Activated CD4-positive, alpha-beta memory T cell treated with anti-CD3 and anti-CD28 coated beads for 36 hours (primary cell): ENCODE measurements around the gene TRMT10B. TPM values are rescaled to one million over a fixed set of nuclear protein-coding genes. Genes with fewer than 3 reads are reported as not detected.
A peak's percentile ranks its signal among the peaks of the same experiment; 100 is the strongest.
"Not testable (repeated sequence)": the region's sequence is repeated elsewhere in the genome, so short reads cannot be mapped to it uniquely, and the experiment has no call there.

Source experiments
- CTCF ChIA-PET: fragments of 350-600 bp; sonication (Branson Sonifier 250); formaldehyde crosslinking; loops from one replicate; lab custom pipeline; 2021; ENCODE audit warnings: antibody characterized with exemption, inconsistent platforms; lab: Charles Lee
- POLR2A ChIA-PET: fragments of 350-600 bp; sonication (Branson Sonifier 250); formaldehyde crosslinking; loops from one replicate; lab custom pipeline; 2021; ENCODE audit warnings: antibody characterized with exemption; lab: Charles Lee
- DNase-seq: peaks from one replicate; pipeline ENCODE4 v3.0.0-alpha.2; 2020
- H3K27ac Mint-ChIP-seq: one replicate; pipeline ENCODE4 v1.8.0; 2021; ENCODE audit warnings: mixed read lengths
- H3K27me3 Mint-ChIP-seq: one replicate; pipeline ENCODE4 v1.8.0; 2021; ENCODE audit warnings: mixed read lengths
- H3K36me3 Mint-ChIP-seq: one replicate; pipeline ENCODE4 v1.8.0; 2021; ENCODE audit warnings: mixed read lengths
- H3K4me1 Mint-ChIP-seq: one replicate; pipeline ENCODE4 v1.8.0; 2021; ENCODE audit warnings: low read depth, mixed read lengths
- H3K4me3 Mint-ChIP-seq: one replicate; pipeline ENCODE4 v1.8.0; 2021; ENCODE audit warnings: mild to moderate bottlenecking, mixed read lengths
- H3K9me3 Mint-ChIP-seq: one replicate; pipeline ENCODE4 v1.8.0; 2021; ENCODE audit warnings: mixed read lengths
- intact Hi-C: fragments of 100-400 bp; cut with micrococcal nuclease; formaldehyde crosslinking; loops from one replicate; pipeline ENCODE4 v1.15.1; 2023
- total RNA-seq, 2 experiments: library from RNA; stranded (reverse); gene quantifications; one replicate each; pipeline ENCODE4 v1.2.3, GENCODE V29; 2021

The TRMT10B gene
- total RNA-seq, 2 experiments from 2014 or later, result 8.7 to 11.5 TPM

GRCh38 chr9:37801959-37802711 lies 48.5 kb downstream of the TRMT10B start:
- H3K4me1 Mint-ChIP-seq, result peaks cover 43% of the 10 kb centered on the region
- no peak for DNase-seq
- no peaks in the 10 kb centered on the region for H3K27me3 Mint-ChIP-seq
- H3K27ac Mint-ChIP-seq, result no peak overlapping the region
- CTCF ChIA-PET, result interaction anchor here (0.7 to 1.0 kb wide), 3 partner anchors 11 to 101 kb away, joined by 3 read pairs; no protein-coding TSS in a partner anchor
- no peaks in the 10 kb centered on the region for H3K9me3 Mint-ChIP-seq
- H3K36me3 Mint-ChIP-seq, result peaks cover 4% of the 10 kb centered on the region
- H3K4me3 Mint-ChIP-seq, result peak overlapping the region; percentile 93
- intact Hi-C loops, result loop anchor here (5.0 kb wide), 3 partner anchors 35 to 210 kb away; partner anchors contain the start of genes SLC25A51 and TOMM5
- POLR2A ChIA-PET, result interaction anchor here (0.9 to 2.6 kb wide), 3 partner anchors 9 to 18 kb away, joined by 3 to 28 read pairs (median 3); partner anchors contain the start of gene EXOSC3

GRCh38 chr9:37806271-37806670 lies 52.7 kb downstream of the TRMT10B start:
- POLR2A ChIA-PET, result no interaction called here
- Mint-ChIP-seq H3K4me1 (peaks cover 32% of the 10 kb centered on the region), H3K36me3 (peaks cover 5% of the 10 kb centered on the region), H3K9me3 (no peaks in the 10 kb centered on the region), H3K27ac (no peak overlapping the region), H3K27me3 (no peaks in the 10 kb centered on the region), H3K4me3 (no peak overlapping the region)
- intact Hi-C loops, result no loop called here
- DNase-seq, result no peak
- CTCF ChIA-PET, result no interaction called here

GRCh38 chr9:37809676-37810075 lies 56.1 kb downstream of the TRMT10B start:
- H3K4me3 Mint-ChIP-seq, H3K9me3 Mint-ChIP-seq, H3K27me3 Mint-ChIP-seq, CTCF ChIA-PET, H3K36me3 Mint-ChIP-seq, H3K27ac Mint-ChIP-seq, POLR2A ChIA-PET, DNase-seq, intact Hi-C loops: not testable (repeated sequence)
- peaks cover 13% of the 10 kb centered on the region for H3K4me1 Mint-ChIP-seq

- intact Hi-C loops, result no loop called here
- DNase-seq, result no peak
- peaks cover 5% of the 10 kb centered on the region for H3K36me3 Mint-ChIP-seq
- ChIA-PET POLR2A (interaction anchor here (1.0 kb wide), 1 partner anchor 11 kb away, joined by 3 read pairs; no protein-coding TSS in a partner anchor), CTCF (interaction anchor here (0.8 kb wide), 1 partner anchor 62 kb away, joined by 4 read pairs; no protein-coding TSS in a partner anchor)
- H3K4me3 Mint-ChIP-seq, result no peak overlapping the region
- no peak overlapping the region for H3K27ac Mint-ChIP-seq
- H3K4me1 Mint-ChIP-seq, result peaks cover 6% of the 10 kb centered on the region
- H3K9me3 Mint-ChIP-seq, result no peaks in the 10 kb centered on the region
- H3K27me3 Mint-ChIP-seq, result no peaks in the 10 kb centered on the region
These were observed 58.4 kb downstream of the TRMT10B start for GRCh38 chr9:37811906-37812476.

GRCh38 chr9:37812773-37813379 lies 59.3 kb downstream of the TRMT10B start:
- Mint-ChIP-seq H3K36me3 (peaks cover 2% of the 10 kb centered on the region), H3K27me3 (no peaks in the 10 kb centered on the region), H3K27ac (no peak overlapping the region), H3K9me3 (no peaks in the 10 kb centered on the region), H3K4me3 (no peak overlapping the region), H3K4me1 (peaks cover 5% of the 10 kb centered on the region)
- intact Hi-C loops, result no loop called here
- CTCF ChIA-PET, result interaction anchor here (0.8 to 1.1 kb wide), 2 partner anchors 11 to 63 kb away, joined by 3 to 4 read pairs; no protein-coding TSS in a partner anchor
- POLR2A ChIA-PET, result no interaction called here
- no peak for DNase-seq

GRCh38 chr9:37818849-37819248 lies 65.2 kb downstream of the TRMT10B start:
- ChIA-PET CTCF (interaction anchor here (0.7 kb wide), 1 partner anchor 184 kb away, joined by 3 read pairs; no protein-coding TSS in a partner anchor), POLR2A (no interaction called here)
- no peaks in the 10 kb centered on the region for H3K27me3 Mint-ChIP-seq
- H3K4me1 Mint-ChIP-seq, result no peaks in the 10 kb centered on the region
- H3K36me3 Mint-ChIP-seq, result peaks cover 23% of the 10 kb centered on the region
- H3K9me3 Mint-ChIP-seq, result no peaks in the 10 kb centered on the region
- intact Hi-C loops, result no loop called here
- H3K27ac Mint-ChIP-seq, result no peak overlapping the region
- H3K4me3 Mint-ChIP-seq, result no peak overlapping the region
- DNase-seq, result no peak

GRCh38 chr9:37820142-37820541 lies 66.5 kb downstream of the TRMT10B start:
- Mint-ChIP-seq H3K9me3 (no peaks in the 10 kb centered on the region), H3K36me3 (peaks cover 32% of the 10 kb centered on the region), H3K4me1 (no peaks in the 10 kb centered on the region), H3K4me3 (no peak overlapping the region), H3K27ac (no peak overlapping the region), H3K27me3 (no peaks in the 10 kb centered on the region)
- ChIA-PET CTCF (no interaction called here), POLR2A (no interaction called here)
- intact Hi-C loops, result no loop called here
- DNase-seq, result no peak

- CTCF ChIA-PET, H3K9me3 Mint-ChIP-seq, POLR2A ChIA-PET, DNase-seq, H3K4me3 Mint-ChIP-seq, H3K27me3 Mint-ChIP-seq, intact Hi-C loops, H3K4me1 Mint-ChIP-seq, H3K27ac Mint-ChIP-seq: not testable (repeated sequence)
- H3K36me3 Mint-ChIP-seq, result peaks cover 42% of the 10 kb centered on the region
These were observed 71.6 kb downstream of the TRMT10B start for GRCh38 chr9:37825174-37825573.

GRCh38 chr9:37827483-37828165 lies 74.0 kb downstream of the TRMT10B start:
- Mint-ChIP-seq H3K4me3 (no peak overlapping the region), H3K4me1 (no peaks in the 10 kb centered on the region), H3K36me3 (peaks cover 26% of the 10 kb centered on the region), H3K9me3 (no peaks in the 10 kb centered on the region), H3K27me3 (no peaks in the 10 kb centered on the region), H3K27ac (no peak overlapping the region)
- ChIA-PET CTCF (no interaction called here), POLR2A (no interaction called here)
- intact Hi-C loops, result no loop called here
- no peak for DNase-seq

Other genes starting within 250 kb of the TRMT10B start
- gene FBXO10, start 177.4 kb upstream of the TRMT10B start, total RNA-seq, result 1 to 10 TPM; 3.6 to 3.9 TPM
- 100 to 1,000 TPM; 146 to 147 TPM for gene TOMM5, start 161.2 kb upstream of the TRMT10B start, total RNA-seq
- not detected for gene FRMPD1, start 102.9 kb upstream of the TRMT10B start, total RNA-seq
- gene EXOSC3, start 31.3 kb downstream of the TRMT10B start, total RNA-seq, result 10 to 100 TPM; 97.5 to 97.9 TPM
- 10 to 100 TPM; 13.8 to 17.2 TPM for gene DCAF10, start 47.0 kb downstream of the TRMT10B start, total RNA-seq
- 10 to 100 TPM; 24.0 to 25.8 TPM for gene SLC25A51, start 150.3 kb downstream of the TRMT10B start, total RNA-seq